Breast epithelium (tissue), 4 donors: Measurements from ENCODE around the gene KLK2. TPM values are rescaled to one million over a fixed set of nuclear protein-coding genes. Genes with fewer than 3 reads are reported as not detected.

Source experiments
- DNase-seq, 2 donors: peaks; one replicate each; pipeline ENCODE4 v3.0.0-alpha.2; 2019; ENCODE audit warnings: low spot score in 2 of 2
- H3K27ac ChIP-seq, 2 donors: fragments of 200-600 bp; sonication (generic) in 1 of 2; one replicate each; pipeline ENCODE4 v1.5.1; 2016 to 2019; ENCODE audit warnings: mild to moderate bottlenecking in 1 of 2
- H3K27me3 ChIP-seq, 2 donors: fragments of 200-600 bp; sonication (generic) in 1 of 2; one replicate each; pipeline versions ENCODE4 v1.5.1 to v1.6.0; 2017 to 2019; ENCODE audit warnings: control low read depth in 1 of 2, mild to moderate bottlenecking in 1 of 2
- H3K36me3 ChIP-seq: fragments of 200-600 bp; one replicate; pipeline ENCODE4 v1.5.1; 2019
- H3K4me1 ChIP-seq, 2 donors: fragments of 200-600 bp; sonication (generic); one replicate each; pipeline ENCODE4 v1.5.1; 2016 to 2019; ENCODE audit warnings: control low read depth in 1 of 2
- H3K4me3 ChIP-seq, 3 donors: fragments of 200-600 bp; sonication (generic); 1 replicate in 2 of 3; 2 replicates in 1 of 3; pipeline ENCODE4 v1.5.1; 2016 to 2019; ENCODE audit warnings: mild to moderate bottlenecking in 3 of 3, moderate library complexity in 2 of 3
- H3K9me3 ChIP-seq, 2 donors: fragments of 200-600 bp; sonication (generic) in 1 of 2; one replicate each; pipeline ENCODE4 v1.5.1; 2016 to 2019; ENCODE audit warnings: control low read depth in 1 of 2
- POLR2A ChIP-seq: fragments of 450-650 bp; IDR thresholded peaks from one replicate; pipeline ENCODE4 v1.6.1; 2016; ENCODE audit warnings: antibody characterized with exemption, mild to moderate bottlenecking, moderate library complexity
- POLR2AphosphoS5 ChIP-seq, 3 donors: sonication (generic); formaldehyde crosslinking; IDR thresholded peaks; one replicate each; pipeline ENCODE4 v1.6.1; 2017; ENCODE audit warnings: antibody characterized with exemption in 3 of 3
- intact Hi-C: fragments of 100-400 bp; cut with DNase I; formaldehyde crosslinking; loops from one replicate; pipeline ENCODE4 v1.15.1; 2023; ENCODE audit warnings: low total_unique reads
- total RNA-seq, 3 donors: library from RNA; depleted of rRNA; stranded (reverse); fragments of >200 nt; gene quantifications; one replicate each; pipeline ENCODE4 v1.1.0, GENCODE V29; 2016
- TF ChIP-seq, protein P1 (sequence below), 3 donors: fragments of 450-650 bp; IDR thresholded peaks; one replicate each; pipeline ENCODE4 v1.5.1; 2016 to 2017; ENCODE audit warnings: antibody characterized with exemption in 3 of 3, mild to moderate bottlenecking in 3 of 3, moderate library complexity in 3 of 3

Gene KLK2
- total RNA-seq, 3 donors from 2014 or later: 0.44 to 14.7 (median 0.48) TPM

DNA sequence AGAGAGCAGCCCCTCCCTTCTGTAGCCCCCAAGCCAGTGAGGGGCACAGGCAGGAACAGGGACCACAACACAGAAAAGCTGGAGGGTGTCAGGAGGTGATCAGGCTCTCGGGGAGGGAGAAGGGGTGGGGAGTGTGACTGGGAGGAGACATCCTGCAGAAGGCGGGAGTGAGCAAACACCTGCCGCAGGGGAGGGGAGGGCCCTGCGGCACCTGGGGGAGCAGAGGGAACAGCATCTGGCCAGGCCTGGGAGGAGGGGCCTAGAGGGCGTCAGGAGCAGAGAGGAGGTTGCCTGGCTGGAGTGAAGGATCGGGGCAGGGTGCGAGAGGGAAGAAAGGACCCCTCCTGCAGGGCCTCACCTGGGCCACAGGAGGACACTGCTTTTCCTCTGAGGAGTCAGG is 14.4 kb upstream of the KLK2 start:
- H3K36me3 ChIP-seq: no peaks in the 10 kb centered on the region
- H3K27ac ChIP-seq: no peak overlapping the region
- no peak overlapping the region for H3K4me3 ChIP-seq
- intact Hi-C loops: no loop called here
- no peak for DNase-seq
- H3K9me3 ChIP-seq: no peaks in the 10 kb centered on the region
- no peaks in the 10 kb centered on the region for H3K4me1 ChIP-seq
- TF ChIP-seq POLR2AphosphoS5 (IDR thresholded peaks at IDR 0.05) (no peak), POLR2A (no peak)
- TF ChIP-seq, protein P1, sequence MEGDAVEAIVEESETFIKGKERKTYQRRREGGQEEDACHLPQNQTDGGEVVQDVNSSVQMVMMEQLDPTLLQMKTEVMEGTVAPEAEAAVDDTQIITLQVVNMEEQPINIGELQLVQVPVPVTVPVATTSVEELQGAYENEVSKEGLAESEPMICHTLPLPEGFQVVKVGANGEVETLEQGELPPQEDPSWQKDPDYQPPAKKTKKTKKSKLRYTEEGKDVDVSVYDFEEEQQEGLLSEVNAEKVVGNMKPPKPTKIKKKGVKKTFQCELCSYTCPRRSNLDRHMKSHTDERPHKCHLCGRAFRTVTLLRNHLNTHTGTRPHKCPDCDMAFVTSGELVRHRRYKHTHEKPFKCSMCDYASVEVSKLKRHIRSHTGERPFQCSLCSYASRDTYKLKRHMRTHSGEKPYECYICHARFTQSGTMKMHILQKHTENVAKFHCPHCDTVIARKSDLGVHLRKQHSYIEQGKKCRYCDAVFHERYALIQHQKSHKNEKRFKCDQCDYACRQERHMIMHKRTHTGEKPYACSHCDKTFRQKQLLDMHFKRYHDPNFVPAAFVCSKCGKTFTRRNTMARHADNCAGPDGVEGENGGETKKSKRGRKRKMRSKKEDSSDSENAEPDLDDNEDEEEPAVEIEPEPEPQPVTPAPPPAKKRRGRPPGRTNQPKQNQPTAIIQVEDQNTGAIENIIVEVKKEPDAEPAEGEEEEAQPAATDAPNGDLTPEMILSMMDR (IDR thresholded peaks at IDR 0.05): no peak
- H3K27me3 ChIP-seq: peaks cover 0 to 65% of the 10 kb centered on the region in 2 donors

DNA sequence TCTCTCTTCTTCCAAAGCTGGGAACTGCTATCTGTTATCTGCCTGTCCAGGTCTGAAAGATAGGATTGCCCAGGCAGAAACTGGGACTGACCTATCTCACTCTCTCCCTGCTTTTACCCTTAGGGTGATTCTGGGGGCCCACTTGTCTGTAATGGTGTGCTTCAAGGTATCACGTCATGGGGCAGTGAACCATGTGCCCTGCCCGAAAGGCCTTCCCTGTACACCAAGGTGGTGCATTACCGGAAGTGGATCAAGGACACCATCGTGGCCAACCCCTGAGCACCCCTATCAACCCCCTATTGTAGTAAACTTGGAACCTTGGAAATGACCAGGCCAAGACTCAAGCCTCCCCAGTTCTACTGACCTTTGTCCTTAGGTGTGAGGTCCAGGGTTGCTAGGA is 13.4 kb upstream of the KLK2 start:
- intact Hi-C loops: no loop called here
- Histone ChIP-seq H3K27me3 (peaks cover 0 to 57% of the 10 kb centered on the region in 2 donors), H3K27ac (no peak overlapping the region), H3K36me3 (no peaks in the 10 kb centered on the region), H3K4me3 (no peak overlapping the region), H3K4me1 (no peaks in the 10 kb centered on the region), H3K9me3 (no peaks in the 10 kb centered on the region)
- TF ChIP-seq POLR2AphosphoS5 (IDR thresholded peaks at IDR 0.05) (no peak), POLR2A (no peak)
- TF ChIP-seq, protein P1 (IDR thresholded peaks at IDR 0.05): no peak
- no peak for DNase-seq

DNA sequence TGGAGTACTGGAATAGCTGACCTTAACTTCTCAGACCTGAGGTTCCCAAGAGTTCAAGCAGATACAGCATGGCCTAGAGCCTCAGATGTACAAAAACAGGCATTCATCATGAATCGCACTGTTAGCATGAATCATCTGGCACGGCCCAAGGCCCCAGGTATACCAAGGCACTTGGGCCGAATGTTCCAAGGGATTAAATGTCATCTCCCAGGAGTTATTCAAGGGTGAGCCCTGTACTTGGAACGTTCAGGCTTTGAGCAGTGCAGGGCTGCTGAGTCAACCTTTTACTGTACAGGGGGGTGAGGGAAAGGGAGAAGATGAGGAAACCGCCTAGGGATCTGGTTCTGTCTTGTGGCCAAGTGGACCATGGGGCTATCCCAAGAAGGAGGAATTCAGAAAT is 12.2 kb upstream of the KLK2 start:
- H3K27ac ChIP-seq: no peak overlapping the region
- TF ChIP-seq, protein P1 (IDR thresholded peaks at IDR 0.05): no peak
- TF ChIP-seq POLR2AphosphoS5 (IDR thresholded peaks at IDR 0.05): no peak
- no peak for TF ChIP-seq POLR2A
- intact Hi-C loops: no loop called here
- no peaks in the 10 kb centered on the region for H3K9me3 ChIP-seq
- no peaks in the 10 kb centered on the region for H3K4me1 ChIP-seq
- no peaks in the 10 kb centered on the region for H3K36me3 ChIP-seq
- DNase-seq: no peak
- no peak overlapping the region for H3K4me3 ChIP-seq
- H3K27me3 ChIP-seq: peaks cover 0 to 45% of the 10 kb centered on the region in 2 donors

DNA sequence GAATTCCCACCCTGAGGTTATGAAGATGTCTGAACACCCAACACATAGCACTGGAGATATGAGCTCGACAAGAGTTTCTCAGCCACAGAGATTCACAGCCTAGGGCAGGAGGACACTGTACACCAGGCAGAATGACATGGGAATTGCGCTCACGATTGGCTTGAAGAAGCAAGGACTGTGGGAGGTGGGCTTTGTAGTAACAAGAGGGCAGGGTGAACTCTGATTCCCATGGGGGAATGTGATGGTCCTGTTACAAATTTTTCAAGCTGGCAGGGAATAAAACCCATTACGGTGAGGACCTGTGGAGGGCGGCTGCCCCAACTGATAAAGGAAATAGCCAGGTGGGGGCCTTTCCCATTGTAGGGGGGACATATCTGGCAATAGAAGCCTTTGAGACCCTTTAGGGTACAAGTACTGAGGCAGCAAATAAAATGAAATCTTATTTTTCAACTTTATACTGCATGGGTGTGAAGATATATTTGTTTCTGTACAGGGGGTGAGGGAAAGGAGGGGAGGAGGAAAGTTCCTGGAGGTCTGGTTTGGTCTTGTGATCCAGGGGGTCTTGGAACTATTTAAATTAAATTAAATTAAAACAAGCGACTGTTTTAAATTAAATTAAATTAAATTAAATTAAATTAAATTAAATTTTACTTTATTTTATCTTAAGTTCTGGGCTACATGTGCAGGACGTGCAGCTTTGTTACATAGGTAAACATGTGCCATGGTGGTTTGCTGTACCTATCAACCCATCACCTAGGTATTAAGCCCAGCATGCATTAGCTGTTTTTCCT is 11.5 kb upstream of the KLK2 start:
- no peak for DNase-seq
- Histone ChIP-seq H3K27me3 (peaks cover 0 to 46% of the 10 kb centered on the region in 2 donors), H3K27ac (no peak overlapping the region), H3K36me3 (no peaks in the 10 kb centered on the region), H3K9me3 (no peaks in the 10 kb centered on the region), H3K4me3 (no peak overlapping the region), H3K4me1 (no peaks in the 10 kb centered on the region)
- intact Hi-C loops: no loop called here
- TF ChIP-seq POLR2A (no peak), POLR2AphosphoS5 (IDR thresholded peaks at IDR 0.05) (no peak)
- TF ChIP-seq, protein P1 (IDR thresholded peaks at IDR 0.05): no peak

DNA sequence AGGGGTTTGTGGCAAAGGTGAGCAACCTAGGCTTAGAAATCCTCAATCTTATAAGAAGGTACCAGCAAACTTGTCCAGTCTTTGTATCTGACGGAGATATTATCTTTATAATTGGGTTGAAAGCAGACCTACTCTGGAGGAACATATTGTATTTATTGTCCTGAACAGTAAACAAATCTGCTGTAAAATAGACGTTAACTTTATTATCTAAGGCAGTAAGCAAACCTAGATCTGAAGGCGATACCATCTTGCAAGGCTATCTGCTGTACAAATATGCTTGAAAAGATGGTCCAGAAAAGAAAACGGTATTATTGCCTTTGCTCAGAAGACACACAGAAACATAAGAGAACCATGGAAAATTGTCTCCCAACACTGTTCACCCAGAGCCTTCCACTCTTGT is 3.8 kb upstream of the KLK2 start:
- intact Hi-C loops: loop anchor here (5.0 kb wide), 1 partner anchor 402 kb away; no protein-coding TSS in a partner anchor
- no peak for DNase-seq
- TF ChIP-seq, protein P1 (IDR thresholded peaks at IDR 0.05): no peak
- TF ChIP-seq POLR2A: no peak
- TF ChIP-seq POLR2AphosphoS5 (IDR thresholded peaks at IDR 0.05): no peak
- H3K27me3 ChIP-seq: peaks cover 0 to 40% of the 10 kb centered on the region in 2 donors
- H3K4me3 ChIP-seq: no peak overlapping the region
- H3K9me3 ChIP-seq: no peaks in the 10 kb centered on the region
- no peaks in the 10 kb centered on the region for H3K36me3 ChIP-seq
- H3K4me1 ChIP-seq: no peaks in the 10 kb centered on the region
- H3K27ac ChIP-seq: no peak overlapping the region
